IMR-90 (cell line): Measurements from ENCODE around the gene ERC2.

Experiments used
- BHLHE40 ChIP-seq: fragments of 150-350 bp; IDR thresholded peaks from 2 replicates; pipeline ENCODE4 v1.6.1; 2016; ENCODE audit warnings: mild to moderate bottlenecking, low read depth, low read length
- CEBPB ChIP-seq: IDR thresholded peaks from 2 replicates; pipeline ENCODE4 v1.6.1; 2012; ENCODE audit warnings: low read depth, low read length, improper control_type of control experiment
- CHD1 ChIP-seq: IDR thresholded peaks from 2 replicates; pipeline ENCODE4 v1.6.1; 2012; ENCODE audit warnings: low read depth, low read length, improper control_type of control experiment
- FOS ChIP-seq: fragments of 150-350 bp; IDR thresholded peaks from 2 replicates; pipeline ENCODE4 v1.6.1; 2016; ENCODE audit warnings: low read depth, low read length
- MAFK ChIP-seq: IDR thresholded peaks from 2 replicates; pipeline ENCODE4 v1.6.1; 2012; ENCODE audit warnings: low read depth, low read length, improper control_type of control experiment
- MAZ ChIP-seq: IDR thresholded peaks from 2 replicates; pipeline ENCODE4 v1.6.1; 2012; ENCODE audit warnings: low read depth, mild to moderate bottlenecking, low read length, improper control_type of control experiment, moderate library complexity, borderline replicate concordance
- MXI1 ChIP-seq: IDR thresholded peaks from 2 replicates; pipeline ENCODE4 v1.6.1; 2012; ENCODE audit warnings: low read depth, mild to moderate bottlenecking, low read length, moderate library complexity, borderline replicate concordance
- NFE2L2 ChIP-seq: fragments of 150-350 bp; IDR thresholded peaks from 2 replicates; pipeline ENCODE4 v1.6.1; 2016; ENCODE audit warnings: low read depth, mild to moderate bottlenecking, low read length
- POLR2A ChIP-seq: IDR thresholded peaks from 2 replicates; pipeline ENCODE4 v1.6.1; 2012; ENCODE audit warnings: mild to moderate bottlenecking, low read depth, low read length
- RAD21 ChIP-seq: IDR thresholded peaks from 2 replicates; pipeline ENCODE4 v1.6.1; 2012; ENCODE audit warnings: low read length, improper control_type of control experiment
- RFX5 ChIP-seq: IDR thresholded peaks from 2 replicates; pipeline ENCODE4 v1.8.0; 2012; ENCODE audit warnings: low read depth, mild to moderate bottlenecking, low read length, moderate library complexity
- SMC3 ChIP-seq: fragments of 150-350 bp; IDR thresholded peaks from 2 replicates; pipeline ENCODE4 v1.6.1; 2016; ENCODE audit warnings: low read depth, mild to moderate bottlenecking, antibody characterized with exemption, low read length, moderate library complexity
- TF ChIP-seq, protein P1 (sequence below): conservative IDR thresholded peaks from 2 replicates; pipeline ENCODE4 v1.5.1; 2012; ENCODE audit warnings: mild to moderate bottlenecking, low read depth, low read length, improper control_type of control experiment
- TF ChIP-seq, protein P2 (sequence below): fragments of 150-350 bp; IDR thresholded peaks from 2 replicates; pipeline ENCODE4 v1.6.1; 2017; ENCODE audit warnings: mild to moderate bottlenecking, antibody characterized with exemption, low read length, low read depth

DNA sequence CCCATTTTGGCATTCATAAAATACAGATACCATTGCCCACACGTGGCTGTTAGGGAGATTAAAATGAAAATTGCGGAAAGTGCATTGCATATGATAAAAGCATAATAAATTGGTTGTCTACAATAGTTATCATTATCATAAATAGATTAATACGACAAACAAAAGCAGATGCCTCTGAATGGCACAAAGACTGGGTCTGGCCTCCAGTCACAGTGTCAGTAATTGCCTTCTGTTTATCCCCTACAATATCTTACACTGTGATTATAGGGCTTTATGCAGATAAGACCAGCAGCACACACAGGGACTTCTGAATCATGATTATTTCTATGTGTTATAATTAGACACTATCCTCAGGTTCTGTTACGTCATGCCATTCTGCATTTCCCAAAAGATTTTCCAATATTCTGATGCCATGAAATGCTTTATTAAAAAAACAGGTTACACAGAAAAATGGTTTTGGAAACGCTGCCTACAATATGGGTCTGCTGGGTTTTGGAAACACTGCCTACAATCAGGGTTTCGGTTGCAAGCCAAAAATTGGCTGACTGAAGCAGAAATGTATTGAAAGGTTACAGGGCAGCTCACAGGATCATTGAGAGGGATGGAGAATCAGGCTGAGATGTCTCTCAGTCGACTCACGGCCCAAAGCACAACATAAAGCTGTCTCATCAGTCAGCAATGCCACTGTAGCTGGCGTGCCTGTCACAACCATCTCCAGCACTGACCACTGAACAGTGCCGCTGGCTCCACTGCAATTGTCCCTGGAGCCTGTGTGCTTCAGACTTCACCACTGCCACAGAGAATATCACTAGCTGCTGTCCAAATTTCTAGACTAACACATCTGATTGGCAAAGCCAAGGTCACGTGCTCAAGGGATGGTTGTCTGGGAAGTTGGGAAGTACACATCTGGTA is 248.1 kb downstream of the ERC2 start:
- TF ChIP-seq, protein P1, sequence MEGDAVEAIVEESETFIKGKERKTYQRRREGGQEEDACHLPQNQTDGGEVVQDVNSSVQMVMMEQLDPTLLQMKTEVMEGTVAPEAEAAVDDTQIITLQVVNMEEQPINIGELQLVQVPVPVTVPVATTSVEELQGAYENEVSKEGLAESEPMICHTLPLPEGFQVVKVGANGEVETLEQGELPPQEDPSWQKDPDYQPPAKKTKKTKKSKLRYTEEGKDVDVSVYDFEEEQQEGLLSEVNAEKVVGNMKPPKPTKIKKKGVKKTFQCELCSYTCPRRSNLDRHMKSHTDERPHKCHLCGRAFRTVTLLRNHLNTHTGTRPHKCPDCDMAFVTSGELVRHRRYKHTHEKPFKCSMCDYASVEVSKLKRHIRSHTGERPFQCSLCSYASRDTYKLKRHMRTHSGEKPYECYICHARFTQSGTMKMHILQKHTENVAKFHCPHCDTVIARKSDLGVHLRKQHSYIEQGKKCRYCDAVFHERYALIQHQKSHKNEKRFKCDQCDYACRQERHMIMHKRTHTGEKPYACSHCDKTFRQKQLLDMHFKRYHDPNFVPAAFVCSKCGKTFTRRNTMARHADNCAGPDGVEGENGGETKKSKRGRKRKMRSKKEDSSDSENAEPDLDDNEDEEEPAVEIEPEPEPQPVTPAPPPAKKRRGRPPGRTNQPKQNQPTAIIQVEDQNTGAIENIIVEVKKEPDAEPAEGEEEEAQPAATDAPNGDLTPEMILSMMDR = no peak
- TF ChIP-seq MXI1 = no peak
- TF ChIP-seq, protein P2, sequence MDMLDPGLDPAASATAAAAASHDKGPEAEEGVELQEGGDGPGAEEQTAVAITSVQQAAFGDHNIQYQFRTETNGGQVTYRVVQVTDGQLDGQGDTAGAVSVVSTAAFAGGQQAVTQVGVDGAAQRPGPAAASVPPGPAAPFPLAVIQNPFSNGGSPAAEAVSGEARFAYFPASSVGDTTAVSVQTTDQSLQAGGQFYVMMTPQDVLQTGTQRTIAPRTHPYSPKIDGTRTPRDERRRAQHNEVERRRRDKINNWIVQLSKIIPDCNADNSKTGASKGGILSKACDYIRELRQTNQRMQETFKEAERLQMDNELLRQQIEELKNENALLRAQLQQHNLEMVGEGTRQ = 0 out of 2 replicates have a peak, but pooled peaks have one; percentile 12
- TF ChIP-seq CEBPB = no peak
- TF ChIP-seq MAZ = no peak
- TF ChIP-seq POLR2A = no peak
- TF ChIP-seq RFX5 = no peak
- TF ChIP-seq FOS = no peak
- no peak for TF ChIP-seq RAD21
- TF ChIP-seq NFE2L2 = no peak
- TF ChIP-seq MAFK = peak; percentile 17; the same call in 1 of the 2 replicates
- TF ChIP-seq SMC3 = no peak
- TF ChIP-seq CHD1 = no peak
- no peak for TF ChIP-seq BHLHE40
